ENCODE results near the gene PRKCB. TPM values are rescaled to one million over a fixed set of nuclear protein-coding genes. Genes with fewer than 3 reads are reported as not detected.

Gene PRKCB
- total and polyA plus RNA-seq, 2 of the 8 experiments (the other 6 are each of a cell fraction or from before 2014, with no cell fraction given) = 7.1 to 12.1 TPM

DNA sequence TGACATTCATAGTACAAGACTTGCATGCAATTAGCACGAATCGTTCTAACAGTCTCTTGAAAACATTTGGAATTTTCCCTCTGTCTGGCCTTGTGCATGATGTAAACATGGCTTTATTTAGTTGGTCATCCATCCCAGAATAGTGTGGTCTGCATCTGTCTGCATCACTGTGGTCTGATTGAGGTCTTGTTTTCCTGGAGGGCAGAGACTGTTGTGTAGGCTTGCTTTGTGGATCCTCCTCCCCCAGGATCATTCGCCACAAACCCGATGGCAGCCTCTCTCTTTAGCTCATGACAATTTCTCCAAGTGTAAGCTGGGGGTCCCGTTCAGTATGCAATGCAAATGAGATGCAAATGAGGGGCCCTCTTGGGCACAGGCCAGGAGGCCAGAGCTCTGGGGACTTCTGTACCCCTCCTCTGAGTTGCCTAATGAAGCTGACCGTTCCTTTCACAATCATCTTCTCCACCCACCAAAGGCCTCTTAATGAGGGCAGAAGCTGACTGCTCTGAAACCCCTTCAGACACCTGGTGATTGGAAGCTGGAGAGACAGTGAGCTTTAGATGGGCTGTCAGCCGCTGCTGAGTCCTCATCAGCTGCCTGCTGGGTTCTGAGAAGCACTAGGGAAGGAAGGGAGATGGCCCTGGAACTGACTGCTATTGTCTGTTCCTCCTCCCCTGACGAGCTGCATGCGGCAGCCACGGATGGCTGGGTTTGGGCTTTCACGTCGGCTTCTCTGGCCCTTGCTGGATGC, 219.1 kb downstream of the PRKCB start (continued):
- no peak for TF ChIP-seq CHD1 (IDR thresholded peaks at IDR 0.05; ENCODE audit: low read depth, low read length)
- peak in 1 of 2 experiments; percentile 9; a peak in 1 of 4 replicates for TF ChIP-seq RAD21 (IDR thresholded peaks at IDR 0.05 in 1 of 2, conservative IDR thresholded peaks at IDR 0.05 in 1 of 2; ENCODE audit: low read depth in 2 of 2, low read length in 2 of 2)
- TF ChIP-seq CHD2 (IDR thresholded peaks at IDR 0.05; ENCODE audit: low read length) = no peak
- no peak for TF ChIP-seq RNF2 (IDR thresholded peaks at IDR 0.05; ENCODE audit: borderline replicate concordance, low read depth, low read length, missing control alignments, poor library complexity, severe bottlenecking)
- TF ChIP-seq YY1 (IDR thresholded peaks at IDR 0.05; ENCODE audit: low read depth, low read length) = 0 out of 2 replicates have a peak, but pooled peaks have one; percentile 38
- TF ChIP-seq ASH2L (IDR thresholded peaks at IDR 0.05; ENCODE audit: low read length) = peak; percentile 5
- no peak for TF ChIP-seq CREB1 (IDR thresholded peaks at IDR 0.05)
- TF ChIP-seq GTF2F1 (IDR thresholded peaks at IDR 0.05; ENCODE audit: borderline replicate concordance, low read depth, low read length) = no peak
- no peak for TF ChIP-seq EGR1 (IDR thresholded peaks at IDR 0.05; ENCODE audit: borderline replicate concordance, low read depth, low read length)
- TF ChIP-seq TEAD4 (IDR thresholded peaks at IDR 0.05; ENCODE audit: low read depth, low read length) = no peak
- TF ChIP-seq NANOG (IDR thresholded peaks at IDR 0.05; ENCODE audit: insufficient read depth, low read depth, low read length, poor library complexity, severe bottlenecking) = peak; percentile 60
- TF ChIP-seq SIRT6 (IDR thresholded peaks at IDR 0.05; ENCODE audit: low read length) = no peak
- TF ChIP-seq BACH1 (IDR thresholded peaks at IDR 0.05; ENCODE audit: low read length) = no peak
- no peak for TF ChIP-seq BCL11A (IDR thresholded peaks at IDR 0.05; ENCODE audit: low read depth in 2 of 2, low read length in 2 of 2)
- TF ChIP-seq, protein P1, sequence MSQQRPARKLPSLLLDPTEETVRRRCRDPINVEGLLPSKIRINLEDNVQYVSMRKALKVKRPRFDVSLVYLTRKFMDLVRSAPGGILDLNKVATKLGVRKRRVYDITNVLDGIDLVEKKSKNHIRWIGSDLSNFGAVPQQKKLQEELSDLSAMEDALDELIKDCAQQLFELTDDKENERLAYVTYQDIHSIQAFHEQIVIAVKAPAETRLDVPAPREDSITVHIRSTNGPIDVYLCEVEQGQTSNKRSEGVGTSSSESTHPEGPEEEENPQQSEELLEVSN (IDR thresholded peaks at IDR 0.05) = 0 out of 2 replicates have a peak, but pooled peaks have one; percentile 20
- TF ChIP-seq CEBPB (IDR thresholded peaks at IDR 0.05; ENCODE audit: low read depth, low read length) = no peak
- TF ChIP-seq CTBP2 (IDR thresholded peaks at IDR 0.05; ENCODE audit: borderline replicate concordance, insufficient read depth, insufficient read length, low read length) = no peak
- TF ChIP-seq TBP (IDR thresholded peaks at IDR 0.05; ENCODE audit: low read depth, low read length) = 0 out of 2 replicates have a peak, but pooled peaks have one; percentile 15
- TF ChIP-seq, protein P2, sequence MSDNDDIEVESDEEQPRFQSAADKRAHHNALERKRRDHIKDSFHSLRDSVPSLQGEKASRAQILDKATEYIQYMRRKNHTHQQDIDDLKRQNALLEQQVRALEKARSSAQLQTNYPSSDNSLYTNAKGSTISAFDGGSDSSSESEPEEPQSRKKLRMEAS (IDR thresholded peaks at IDR 0.05) = peak; percentile 54; the same call in 1 of the 2 replicates
- TF ChIP-seq PHF8 (conservative IDR thresholded peaks at IDR 0.05; ENCODE audit: low read depth, low read length) = no peak
- TF ChIP-seq POLR2AphosphoS5 (IDR thresholded peaks at IDR 0.05; ENCODE audit: low read depth, low read length) = no peak
- TF ChIP-seq TAF1 (IDR thresholded peaks at IDR 0.05; ENCODE audit: low read depth, low read length) = no peak
- TF ChIP-seq, protein P3, sequence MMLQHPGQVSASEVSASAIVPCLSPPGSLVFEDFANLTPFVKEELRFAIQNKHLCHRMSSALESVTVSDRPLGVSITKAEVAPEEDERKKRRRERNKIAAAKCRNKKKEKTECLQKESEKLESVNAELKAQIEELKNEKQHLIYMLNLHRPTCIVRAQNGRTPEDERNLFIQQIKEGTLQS (IDR thresholded peaks at IDR 0.05; ENCODE audit: insufficient read depth, low read depth, low read length) = no peak
